Smooth muscle cell (in vitro differentiated cells): ENCODE results near the gene PTPRG. TPM values are rescaled to one million over a fixed set of nuclear protein-coding genes. Genes with fewer than 3 reads are reported as not detected.

Experiments used
- DNase-seq: peaks from one replicate; lab custom pipeline; 2025; ENCODE audit not compliant: unreplicated experiment; lab: John Stamatoyannopoulos, UW
- H2AFZ ChIP-seq: fragments of 200-600 bp; sonication (generic); 2 replicates; pipeline ENCODE4 v1.6.0; 2016; ENCODE audit warnings: antibody characterized with exemption, low read depth, mild to moderate bottlenecking
- H3F3A ChIP-seq: fragments of 200-600 bp; sonication (generic); 2 replicates; pipeline ENCODE4 v1.6.0; 2017; ENCODE audit warnings: antibody characterized with exemption, low read depth
- H3K27ac ChIP-seq: fragments of 200-600 bp; sonication (generic); 2 replicates; pipeline ENCODE4 v1.5.1; 2016; ENCODE audit warnings: low read depth, mild to moderate bottlenecking
- H3K27me3 ChIP-seq: fragments of 200-600 bp; sonication (generic); 2 replicates; pipeline ENCODE4 v1.6.1; 2016; ENCODE audit warnings: low read depth, mild to moderate bottlenecking
- H3K36me3 ChIP-seq: fragments of 200-600 bp; sonication (generic); 2 replicates; pipeline ENCODE4 v1.5.1; 2016; ENCODE audit warnings: low read depth
- H3K4me1 ChIP-seq: fragments of 200-600 bp; sonication (generic); 2 replicates; pipeline ENCODE4 v1.5.1; 2016; ENCODE audit warnings: low read depth
- H3K4me2 ChIP-seq: fragments of 200-600 bp; sonication (generic); 2 replicates; pipeline ENCODE4 v1.6.0; 2016; ENCODE audit warnings: mild to moderate bottlenecking
- H3K4me3 ChIP-seq: fragments of 200-600 bp; sonication (generic); 2 replicates; pipeline ENCODE4 v1.5.1; 2016; ENCODE audit warnings: mild to moderate bottlenecking
- H3K79me2 ChIP-seq: fragments of 200-600 bp; sonication (generic); 2 replicates; pipeline ENCODE4 v1.6.0; 2016; ENCODE audit warnings: low read depth, mild to moderate bottlenecking
- H3K9ac ChIP-seq: fragments of 200-600 bp; sonication (generic); 2 replicates; pipeline ENCODE4 v1.6.0; 2016; ENCODE audit warnings: low read depth
- H3K9me3 ChIP-seq: fragments of 200-600 bp; sonication (generic); replicated peaks from 2 replicates; pipeline ENCODE4 v1.5.1; 2016; ENCODE audit warnings: low read depth
- H4K20me1 ChIP-seq: fragments of 200-600 bp; sonication (generic); 2 replicates; pipeline ENCODE4 v1.6.0; 2016; ENCODE audit warnings: low read depth
- WGBS: methylation state at CpG from one replicate; pipeline ENCODE4 v1.1.7; 2016; ENCODE audit warnings: low lambda C conversion rate; 5-methylcytosine and 5-hydroxymethylcytosine counted together
- polyA plus RNA-seq: library from polyadenylated mRNA; unstranded; fragments of >200 nt; fragmentation: Nextera tagmentation; extraction: Ambion mirVana; gene quantifications from 2 replicates; pipeline ENCODE4 v1.2.1, GENCODE V29; 2016
- total RNA-seq: library from RNA; depleted of rRNA; stranded (reverse); fragments of >200 nt; gene quantifications from 2 replicates; pipeline ENCODE4 v1.2.3, GENCODE V29; 2014
- TF ChIP-seq, protein P1 (sequence below): fragments of 200-600 bp; sonication (generic); IDR thresholded peaks from 2 replicates; pipeline ENCODE4 v1.5.1; 2017; ENCODE audit warnings: borderline replicate concordance, mild to moderate bottlenecking, antibody characterized with exemption; ENCODE audit not compliant: insufficient read depth, poor library complexity, severe bottlenecking

Gene PTPRG
- total and polyA plus RNA-seq, 2 experiments from 2014 or later, result 21.2 to 87.3 TPM

DNA sequence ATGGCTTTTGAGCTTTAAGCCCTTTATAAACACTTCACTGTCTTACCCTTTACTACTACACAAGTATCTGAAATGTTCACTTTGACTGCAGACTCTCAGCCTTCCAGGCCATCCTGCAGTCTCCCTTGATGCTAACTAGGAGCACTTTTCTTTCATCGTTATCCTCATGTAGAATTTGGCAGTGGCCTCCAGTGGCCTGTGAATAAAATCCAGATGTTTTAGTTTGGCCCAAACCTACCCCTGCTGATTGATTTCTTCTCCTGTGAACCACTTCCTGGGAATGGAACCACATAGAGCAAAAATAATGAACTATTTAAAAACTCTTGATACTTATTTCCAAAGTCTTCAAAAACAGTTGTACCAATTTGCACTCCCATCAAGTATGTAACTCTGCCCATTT is 540.1 kb downstream of the PTPRG start:
- no peak for DNase-seq
- Histone ChIP-seq H4K20me1 (peaks cover 23% of the 10 kb centered on the region), H3K9ac (no peak overlapping the region), H3K27me3 (no peaks in the 10 kb centered on the region), H3K4me3 (no peak overlapping the region), H2AFZ (no peak overlapping the region), H3K79me2 (no peaks in the 10 kb centered on the region), H3K27ac (no peak overlapping the region), H3K4me1 (no peaks in the 10 kb centered on the region), H3F3A (no peaks in the 10 kb centered on the region), H3K4me2 (no peak overlapping the region), H3K9me3 (no peaks in the 10 kb centered on the region), H3K36me3 (no peaks in the 10 kb centered on the region)
- TF ChIP-seq, protein P1, sequence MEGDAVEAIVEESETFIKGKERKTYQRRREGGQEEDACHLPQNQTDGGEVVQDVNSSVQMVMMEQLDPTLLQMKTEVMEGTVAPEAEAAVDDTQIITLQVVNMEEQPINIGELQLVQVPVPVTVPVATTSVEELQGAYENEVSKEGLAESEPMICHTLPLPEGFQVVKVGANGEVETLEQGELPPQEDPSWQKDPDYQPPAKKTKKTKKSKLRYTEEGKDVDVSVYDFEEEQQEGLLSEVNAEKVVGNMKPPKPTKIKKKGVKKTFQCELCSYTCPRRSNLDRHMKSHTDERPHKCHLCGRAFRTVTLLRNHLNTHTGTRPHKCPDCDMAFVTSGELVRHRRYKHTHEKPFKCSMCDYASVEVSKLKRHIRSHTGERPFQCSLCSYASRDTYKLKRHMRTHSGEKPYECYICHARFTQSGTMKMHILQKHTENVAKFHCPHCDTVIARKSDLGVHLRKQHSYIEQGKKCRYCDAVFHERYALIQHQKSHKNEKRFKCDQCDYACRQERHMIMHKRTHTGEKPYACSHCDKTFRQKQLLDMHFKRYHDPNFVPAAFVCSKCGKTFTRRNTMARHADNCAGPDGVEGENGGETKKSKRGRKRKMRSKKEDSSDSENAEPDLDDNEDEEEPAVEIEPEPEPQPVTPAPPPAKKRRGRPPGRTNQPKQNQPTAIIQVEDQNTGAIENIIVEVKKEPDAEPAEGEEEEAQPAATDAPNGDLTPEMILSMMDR, result no peak
- WGBS, result 89% methylated on average over 1 of the region's 1 CpG

DNA sequence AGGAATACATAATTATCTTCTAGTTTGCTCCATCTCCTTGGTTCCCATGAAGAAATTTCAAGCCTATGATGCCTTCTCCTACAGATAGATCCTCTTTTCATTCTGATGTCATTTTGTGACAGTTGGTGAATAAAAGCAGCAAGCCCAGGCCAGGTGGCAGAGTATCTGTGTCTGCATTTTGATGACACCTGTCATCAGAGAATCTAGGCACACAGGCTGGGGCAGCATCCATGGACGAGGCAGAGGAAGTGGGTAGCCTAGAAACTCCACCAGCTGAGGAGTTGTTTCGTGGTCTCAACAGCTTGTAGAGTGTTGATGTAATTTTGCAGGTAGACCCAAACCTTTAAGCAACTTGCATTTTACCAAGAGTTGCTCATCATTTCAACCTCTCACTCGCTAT is 542.2 kb downstream of the PTPRG start:
- Histone ChIP-seq H3K4me1 (no peaks in the 10 kb centered on the region), H3K4me3 (no peak overlapping the region), H3K27ac (no peak overlapping the region), H3K9ac (no peak overlapping the region), H3K79me2 (peaks cover 3% of the 10 kb centered on the region), H3K27me3 (no peaks in the 10 kb centered on the region), H3F3A (no peaks in the 10 kb centered on the region), H3K9me3 (no peaks in the 10 kb centered on the region), H2AFZ (no peak overlapping the region), H4K20me1 (peaks cover 10% of the 10 kb centered on the region), H3K4me2 (no peak overlapping the region), H3K36me3 (no peaks in the 10 kb centered on the region)
- TF ChIP-seq, protein P1, result no peak
- DNase-seq, result no peak
- 94% methylated on average over 3 of the region's 3 CpGs for WGBS

DNA sequence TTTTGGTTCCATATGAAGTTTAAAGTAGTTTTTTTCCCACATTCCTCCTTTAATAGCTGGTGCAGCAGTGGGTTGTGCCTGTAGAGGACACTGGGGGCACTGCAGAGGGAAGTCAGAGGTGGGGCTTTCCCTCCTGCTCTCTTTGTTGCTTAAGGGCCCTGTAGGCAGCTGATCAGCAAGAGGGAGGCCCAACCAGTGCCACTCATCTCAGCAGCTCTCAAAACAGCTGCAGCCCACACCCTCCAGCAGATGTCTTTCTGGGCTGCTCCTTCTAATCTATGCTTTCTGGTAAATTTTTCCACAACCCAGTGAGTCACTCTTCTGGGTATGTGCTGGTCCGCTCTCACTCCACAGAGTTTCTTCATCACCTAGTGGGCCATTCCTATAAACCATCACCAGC is 548.2 kb downstream of the PTPRG start:
- WGBS, result 17% methylated on average over 1 of the region's 1 CpG
- Histone ChIP-seq H2AFZ (no peak overlapping the region), H3K27me3 (no peaks in the 10 kb centered on the region), H3K27ac (peak overlapping the region; percentile 26), H3K9me3 (no peaks in the 10 kb centered on the region), H4K20me1 (peaks cover 6% of the 10 kb centered on the region), H3K9ac (no peak overlapping the region), H3K4me3 (no peak overlapping the region), H3K36me3 (no peaks in the 10 kb centered on the region), H3K4me1 (peaks cover 11% of the 10 kb centered on the region), H3F3A (no peaks in the 10 kb centered on the region), H3K4me2 (no peak overlapping the region), H3K79me2 (peaks cover 3% of the 10 kb centered on the region)
- TF ChIP-seq, protein P1, result peak; percentile 21
- DNase-seq, result peak; percentile 1

DNA sequence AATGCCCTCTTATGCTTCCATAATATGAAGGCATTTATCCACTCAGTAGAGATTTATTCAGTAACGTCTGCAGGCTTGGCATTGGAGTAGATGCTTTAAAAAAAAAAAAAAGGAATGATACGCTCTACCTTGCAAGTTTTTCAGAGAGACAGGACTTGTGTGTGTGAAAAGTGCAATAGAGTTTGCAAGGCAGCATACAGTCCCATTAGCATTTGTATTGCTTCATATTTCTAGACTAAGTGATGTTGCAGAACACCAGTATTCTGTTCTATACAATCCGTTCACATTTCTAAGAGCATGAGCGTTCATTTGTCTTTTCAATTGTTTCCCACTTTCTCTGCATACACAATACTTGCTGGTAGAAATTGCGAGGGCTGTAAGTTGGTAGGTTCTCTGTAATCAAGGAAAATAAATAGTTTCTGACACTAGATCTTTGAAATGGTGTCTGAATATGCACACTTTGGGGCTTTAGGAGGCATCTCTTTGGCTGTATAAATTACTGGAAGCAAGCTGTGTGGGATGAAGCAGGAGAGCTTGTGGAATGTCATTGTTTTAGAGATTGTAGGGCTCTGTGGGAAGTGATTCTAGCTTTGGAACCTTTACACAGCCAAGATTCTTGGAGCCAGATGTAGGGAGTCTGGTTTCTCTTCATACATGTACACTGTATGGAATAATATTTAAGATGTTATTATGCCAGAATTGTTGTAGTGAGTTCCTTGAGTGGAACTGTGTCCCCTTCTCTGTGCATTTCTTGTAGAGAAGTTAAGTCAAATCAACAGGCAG is 549.3 kb downstream of the PTPRG start:
- TF ChIP-seq, protein P1, result no peak
- Histone ChIP-seq H3K36me3 (no peaks in the 10 kb centered on the region), H2AFZ (no peak overlapping the region), H3F3A (no peaks in the 10 kb centered on the region), H3K27ac (no peak overlapping the region), H3K4me2 (peak overlapping the region; percentile 27), H3K4me1 (peaks cover 11% of the 10 kb centered on the region), H3K79me2 (peaks cover 3% of the 10 kb centered on the region), H3K4me3 (no peak overlapping the region), H3K9ac (no peak overlapping the region), H3K27me3 (no peaks in the 10 kb centered on the region), H4K20me1 (peaks cover 7% of the 10 kb centered on the region), H3K9me3 (no peaks in the 10 kb centered on the region)
- WGBS, result 91% methylated on average over 5 of the region's 5 CpGs
- DNase-seq, result no peak
